ENCODE measurements around the gene MAGI1.
A peak's percentile ranks its signal among the peaks of the same experiment; 100 is the strongest.

DNA sequence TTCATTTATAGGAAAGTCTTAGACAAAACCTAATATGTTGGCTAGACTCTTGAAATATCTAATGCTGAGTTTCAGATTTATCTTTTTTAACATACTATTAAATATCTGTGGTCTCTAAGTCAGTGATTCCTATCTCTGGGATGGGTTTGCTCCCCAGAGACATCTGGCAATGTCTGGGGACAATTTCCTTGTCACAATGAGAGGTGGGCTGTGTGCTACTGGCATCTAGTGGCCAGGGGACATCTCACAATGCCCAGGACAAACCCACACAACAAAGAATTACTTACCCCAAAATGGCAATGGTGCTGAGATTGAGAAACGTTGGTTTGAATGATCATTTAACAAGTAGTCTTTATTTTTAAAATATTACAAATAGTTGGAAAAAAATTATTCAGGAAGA, 602.1 kb downstream of the MAGI1 start:
- TF ChIP-seq, protein P1, sequence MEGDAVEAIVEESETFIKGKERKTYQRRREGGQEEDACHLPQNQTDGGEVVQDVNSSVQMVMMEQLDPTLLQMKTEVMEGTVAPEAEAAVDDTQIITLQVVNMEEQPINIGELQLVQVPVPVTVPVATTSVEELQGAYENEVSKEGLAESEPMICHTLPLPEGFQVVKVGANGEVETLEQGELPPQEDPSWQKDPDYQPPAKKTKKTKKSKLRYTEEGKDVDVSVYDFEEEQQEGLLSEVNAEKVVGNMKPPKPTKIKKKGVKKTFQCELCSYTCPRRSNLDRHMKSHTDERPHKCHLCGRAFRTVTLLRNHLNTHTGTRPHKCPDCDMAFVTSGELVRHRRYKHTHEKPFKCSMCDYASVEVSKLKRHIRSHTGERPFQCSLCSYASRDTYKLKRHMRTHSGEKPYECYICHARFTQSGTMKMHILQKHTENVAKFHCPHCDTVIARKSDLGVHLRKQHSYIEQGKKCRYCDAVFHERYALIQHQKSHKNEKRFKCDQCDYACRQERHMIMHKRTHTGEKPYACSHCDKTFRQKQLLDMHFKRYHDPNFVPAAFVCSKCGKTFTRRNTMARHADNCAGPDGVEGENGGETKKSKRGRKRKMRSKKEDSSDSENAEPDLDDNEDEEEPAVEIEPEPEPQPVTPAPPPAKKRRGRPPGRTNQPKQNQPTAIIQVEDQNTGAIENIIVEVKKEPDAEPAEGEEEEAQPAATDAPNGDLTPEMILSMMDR (IDR thresholded peaks at IDR 0.05) = peak in 2 of 4 experiments; percentile 8 to 35
- TF ChIP-seq POLR2A (IDR thresholded peaks at IDR 0.05) = no peak
- TF ChIP-seq EP300 (IDR thresholded peaks at IDR 0.05) = no peak
